Common myeloid progenitor, CD34-positive (primary cell): ENCODE data around the gene EPN2.

Source experiments
- CTCF ChIA-PET: fragments of 350-600 bp; sonication (Branson Sonifier 250); formaldehyde crosslinking; loops from one replicate; lab custom pipeline; 2021; ENCODE audit warnings: antibody characterized with exemption; lab: Charles Lee
- POLR2A ChIA-PET: fragments of 350-600 bp; sonication (Branson Sonifier 250); formaldehyde crosslinking; loops from one replicate; lab custom pipeline; 2021; ENCODE audit warnings: antibody characterized with exemption; lab: Charles Lee
- DNase-seq, 3 donors: peaks; one replicate each; pipeline versions ENCODE4 v3.0.0 to v3.0.0-alpha.2; 2013
- H3K27ac ChIP-seq, 2 experiments: 1 replicate in 1 of 2; 2 replicates in 1 of 2; pipeline ENCODE4 v1.7.0; 2013; ENCODE audit warnings: inconsistent platforms in 2 of 2, low read length in 2 of 2, mild to moderate bottlenecking in 2 of 2, low read depth in 1 of 2, moderate library complexity in 1 of 2; ENCODE audit not compliant: severe bottlenecking in 2 of 2, insufficient read depth in 1 of 2, poor library complexity in 1 of 2
- H3K27me3 ChIP-seq, 5 experiments: replicated peaks in 2 of 5; 1 replicate in 3 of 5; 2 replicates in 2 of 5; pipeline versions ENCODE4 v1.6.1 to v1.7.0; 2013; ENCODE audit warnings: low read length in 4 of 5, mild to moderate bottlenecking in 2 of 5, moderate library complexity in 2 of 5, inconsistent platforms in 1 of 5; ENCODE audit not compliant: insufficient read depth in 5 of 5, control insufficient read depth in 4 of 5
- H3K36me3 ChIP-seq, 4 experiments: 1 replicate in 2 of 4; 2 replicates in 2 of 4; pipeline versions ENCODE4 v1.6.1 to v1.7.0; 2013; ENCODE audit warnings: low read length in 3 of 4, control low read depth in 1 of 4, mild to moderate bottlenecking in 1 of 4; ENCODE audit not compliant: control insufficient read depth in 4 of 4, insufficient read depth in 4 of 4
- H3K4me1 ChIP-seq, 4 experiments: 1 replicate in 3 of 4; 2 replicates in 1 of 4; pipeline versions ENCODE4 v1.6.1 to v1.7.1; 2013; ENCODE audit warnings: low read length in 3 of 4, mild to moderate bottlenecking in 3 of 4, control low read depth in 1 of 4, inconsistent platforms in 1 of 4, moderate library complexity in 1 of 4; ENCODE audit not compliant: control insufficient read depth in 4 of 4, insufficient read depth in 4 of 4; ENCODE audit errors: control extremely low read depth in 1 of 4
- H3K4me3 ChIP-seq, 7 experiments: 1 replicate in 4 of 7; 2 replicates in 3 of 7; pipeline versions ENCODE4 v1.5.1 to v1.7.0; 2013; ENCODE audit warnings: mild to moderate bottlenecking in 7 of 7, low read length in 6 of 7, moderate library complexity in 6 of 7, inconsistent platforms in 2 of 7, low read depth in 2 of 7, control low read depth in 1 of 7; ENCODE audit not compliant: insufficient read depth in 4 of 7, control insufficient read depth in 1 of 7; ENCODE audit errors: extremely low read depth in 1 of 7
- H3K9me3 ChIP-seq, 5 experiments: 1 replicate in 4 of 5; 2 replicates in 1 of 5; pipeline versions ENCODE4 v1.6.1 to v1.7.1; 2013; ENCODE audit warnings: low read length in 4 of 5, mild to moderate bottlenecking in 2 of 5, inconsistent platforms in 1 of 5, low read depth in 1 of 5, moderate library complexity in 1 of 5; ENCODE audit not compliant: control insufficient read depth in 4 of 5, insufficient read depth in 2 of 5; ENCODE audit errors: control extremely low read depth in 1 of 5
- WGBS: methylation state at CpG from one replicate; pipeline ENCODE4 v1.1.5; 2013; ENCODE audit not compliant: insufficient coverage; 5-methylcytosine and 5-hydroxymethylcytosine counted together

Gene EPN2

GRCh38 chr17:19304209-19304608 lies 67.0 kb downstream of the EPN2 start:
- CTCF ChIA-PET = interaction anchor here (1.2 kb wide), 1 partner anchor 439 kb away, joined by 3 read pairs; no protein-coding TSS in a partner anchor
- WGBS = 80% methylated on average over 5 of the region's 7 CpGs

GRCh38 chr17:19304751-19305150 lies 67.6 kb downstream of the EPN2 start:
- H3K27me3 ChIP-seq = peaks cover 0 to 13% (median 11%) of the 10 kb centered on the region in 5 experiments
- 97% methylated on average over 5 of the region's 5 CpGs for WGBS
- CTCF ChIA-PET = interaction anchor here (1.2 kb wide), 1 partner anchor 439 kb away, joined by 3 read pairs; no protein-coding TSS in a partner anchor
- DNase-seq = no peak
- POLR2A ChIA-PET = no interaction called here
- H3K9me3 ChIP-seq = no peaks in the 10 kb centered on the region
- no peak overlapping the region for H3K27ac ChIP-seq
- no peaks in the 10 kb centered on the region for H3K36me3 ChIP-seq
- H3K4me3 ChIP-seq = no peak overlapping the region
- H3K4me1 ChIP-seq = peaks cover 22 to 44% (median 39%) of the 10 kb centered on the region in 4 experiments

More at GRCh38 chr17:19304209-19304608, 67.0 kb downstream of the EPN2 start:
- Histone ChIP-seq H3K27ac (no peak overlapping the region), H3K27me3 (peaks cover 0 to 11% (median 8%) of the 10 kb centered on the region in 5 experiments), H3K36me3 (no peaks in the 10 kb centered on the region), H3K4me3 (no peak overlapping the region), H3K4me1 (peaks cover 22 to 44% (median 39%) of the 10 kb centered on the region in 4 experiments), H3K9me3 (no peaks in the 10 kb centered on the region)
- peak; percentile 46 to 89 (median 83) for DNase-seq
- POLR2A ChIA-PET = no interaction called here

DNA sequence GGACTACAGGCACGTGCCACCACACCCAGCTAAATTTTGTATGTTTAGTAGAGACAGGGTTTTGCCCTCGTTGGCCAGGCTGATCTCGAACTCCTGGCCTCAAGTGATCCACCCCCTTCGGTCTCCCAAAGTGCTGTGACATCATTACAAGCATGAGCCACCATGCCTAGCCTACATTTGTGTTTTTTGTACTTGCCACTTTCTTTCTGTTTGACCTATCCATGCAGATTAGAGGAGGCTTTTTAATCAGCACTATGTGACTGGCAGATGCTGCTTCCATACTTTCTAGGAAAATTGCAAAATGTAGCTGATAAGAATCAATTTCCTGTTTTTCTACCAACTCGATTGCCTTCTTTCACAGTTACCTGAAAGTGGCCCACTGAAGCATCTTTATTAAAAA lies 68.1 kb downstream of the EPN2 start:
- 77% methylated on average over 5 of the region's 5 CpGs for WGBS
- Histone ChIP-seq H3K27ac (no peak overlapping the region), H3K4me1 (peaks cover 22 to 44% (median 39%) of the 10 kb centered on the region in 4 experiments), H3K9me3 (no peaks in the 10 kb centered on the region), H3K27me3 (peaks cover 0 to 18% (median 13%) of the 10 kb centered on the region in 5 experiments), H3K36me3 (no peaks in the 10 kb centered on the region), H3K4me3 (no peak overlapping the region)
- CTCF ChIA-PET = interaction anchor here (1.4 to 1.7 kb wide), 3 partner anchors 18 to 45 kb away, joined by 3 to 7 read pairs (median 5); no protein-coding TSS in a partner anchor
- DNase-seq = peak in 2 of 3 donors; percentile 26 to 31
- POLR2A ChIA-PET = no interaction called here

GRCh38 chr17:19305761-19306159 lies 68.6 kb downstream of the EPN2 start:
- H3K4me1 ChIP-seq = peaks cover 22 to 44% (median 39%) of the 10 kb centered on the region in 4 experiments
- H3K4me3 ChIP-seq = no peak overlapping the region
- H3K27me3 ChIP-seq = peaks cover 0 to 19% (median 12%) of the 10 kb centered on the region in 5 experiments
- WGBS = 94% methylated on average over 5 of the region's 5 CpGs
- POLR2A ChIA-PET = interaction anchor here (0.8 kb wide), 1 partner anchor 32 kb away, joined by 5 read pairs; no protein-coding TSS in a partner anchor
- no peak overlapping the region for H3K27ac ChIP-seq
- CTCF ChIA-PET = interaction anchor here (0.9 to 1.7 kb wide), 5 partner anchors 10 to 72 kb away, joined by 3 to 7 read pairs (median 4); partner anchors contain the start of gene MAPK7
- DNase-seq = no peak
- no peaks in the 10 kb centered on the region for H3K36me3 ChIP-seq
- no peaks in the 10 kb centered on the region for H3K9me3 ChIP-seq

DNA sequence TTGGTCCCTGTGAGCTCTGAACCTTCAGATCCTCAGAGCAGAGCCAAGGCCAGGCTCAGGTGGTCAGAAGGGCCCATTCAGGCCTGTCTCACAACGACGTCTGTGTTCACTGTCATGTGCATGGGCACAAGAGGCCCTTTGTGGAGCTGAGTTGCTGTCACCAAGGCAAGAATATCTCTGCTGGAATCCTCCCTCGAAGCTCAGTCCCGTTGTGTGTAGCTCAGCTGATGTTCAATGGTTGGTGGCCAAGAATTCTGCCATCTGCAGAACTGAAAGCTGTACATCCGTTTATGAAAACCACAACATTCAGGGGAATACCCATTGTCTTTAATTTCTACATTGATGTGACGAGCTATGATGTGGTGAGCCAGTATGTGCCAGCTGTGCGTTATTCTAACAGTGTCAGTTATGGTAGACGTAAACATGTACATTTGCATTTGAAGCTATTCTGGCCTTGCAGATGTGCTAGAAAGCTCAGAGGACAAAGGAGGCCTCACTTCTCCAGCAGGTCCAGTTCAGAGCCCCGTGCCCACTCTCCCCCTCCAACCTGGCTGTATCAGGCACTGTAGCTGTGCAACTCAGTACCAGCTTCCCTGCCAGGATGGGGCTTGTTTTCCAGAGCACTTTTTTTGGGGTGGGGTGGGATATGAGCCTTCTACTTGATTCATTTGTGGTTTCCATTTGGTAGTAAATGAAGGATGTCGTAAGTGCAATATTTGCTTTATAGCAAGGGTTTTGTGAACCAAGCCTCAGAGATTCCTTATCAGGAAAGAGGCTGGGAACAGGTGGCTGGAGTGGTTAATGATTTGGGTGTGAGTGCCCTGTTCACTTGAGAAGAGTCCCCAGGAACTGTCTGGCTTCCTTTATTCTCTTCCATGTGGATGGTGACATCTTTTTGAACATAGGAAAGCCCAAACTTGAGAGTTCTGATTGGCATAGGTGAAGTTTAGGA lies 69.3 kb downstream of the EPN2 start:
- H3K4me1 ChIP-seq = peaks cover 22 to 44% (median 39%) of the 10 kb centered on the region in 4 experiments
- ChIA-PET CTCF (interaction anchor here (0.9 to 1.7 kb wide), 6 partner anchors 11 to 72 kb away, joined by 3 to 7 read pairs (median 4); partner anchors contain the start of gene MAPK7), POLR2A (interaction anchor here (0.8 kb wide), 1 partner anchor 32 kb away, joined by 5 read pairs; no protein-coding TSS in a partner anchor)
- peak overlapping the region in 2 of 7 experiments; percentile 11 to 26 for H3K4me3 ChIP-seq
- WGBS = 29% methylated on average over 7 of the region's 10 CpGs
- no peak overlapping the region for H3K27ac ChIP-seq
- DNase-seq = peak; percentile 82 to 98 (median 97)
- no peaks in the 10 kb centered on the region for H3K36me3 ChIP-seq
- peaks cover 0 to 19% (median 9%) of the 10 kb centered on the region in 5 experiments for H3K27me3 ChIP-seq
- no peaks in the 10 kb centered on the region for H3K9me3 ChIP-seq

DNA sequence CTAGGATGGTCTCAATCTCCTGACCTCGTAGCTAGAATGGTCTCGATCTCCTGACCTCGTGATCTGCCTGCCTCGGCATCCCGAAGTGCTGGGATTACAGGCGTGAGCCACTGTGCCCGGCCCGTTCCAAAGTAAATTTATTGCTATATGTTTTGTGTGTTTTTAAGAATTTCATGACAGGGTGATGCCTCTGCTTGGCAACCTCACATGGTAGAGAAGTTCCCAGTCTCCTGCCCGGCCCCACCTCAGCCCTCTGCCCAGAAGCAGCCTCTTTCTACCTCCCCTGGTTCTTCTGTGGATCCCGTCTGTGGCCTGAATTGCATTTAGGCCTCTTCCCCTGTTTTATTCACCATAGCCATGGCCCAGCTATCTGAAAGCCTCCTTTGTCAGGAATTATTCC lies 70.4 kb downstream of the EPN2 start:
- Histone ChIP-seq H3K4me3 (no peak overlapping the region), H3K27me3 (peaks cover 0 to 19% (median 15%) of the 10 kb centered on the region in 5 experiments), H3K4me1 (peaks cover 22 to 48% (median 39%) of the 10 kb centered on the region in 4 experiments), H3K27ac (no peak overlapping the region), H3K36me3 (no peaks in the 10 kb centered on the region), H3K9me3 (no peaks in the 10 kb centered on the region)
- ChIA-PET POLR2A (no interaction called here), CTCF (no interaction called here)
- DNase-seq = no peak
- WGBS = 94% methylated on average over 7 of the region's 10 CpGs
